ENCODE measurements around the gene LCN10.
A peak's percentile ranks its signal among the peaks of the same experiment; 100 is the strongest.

Gene LCN10

DNA sequence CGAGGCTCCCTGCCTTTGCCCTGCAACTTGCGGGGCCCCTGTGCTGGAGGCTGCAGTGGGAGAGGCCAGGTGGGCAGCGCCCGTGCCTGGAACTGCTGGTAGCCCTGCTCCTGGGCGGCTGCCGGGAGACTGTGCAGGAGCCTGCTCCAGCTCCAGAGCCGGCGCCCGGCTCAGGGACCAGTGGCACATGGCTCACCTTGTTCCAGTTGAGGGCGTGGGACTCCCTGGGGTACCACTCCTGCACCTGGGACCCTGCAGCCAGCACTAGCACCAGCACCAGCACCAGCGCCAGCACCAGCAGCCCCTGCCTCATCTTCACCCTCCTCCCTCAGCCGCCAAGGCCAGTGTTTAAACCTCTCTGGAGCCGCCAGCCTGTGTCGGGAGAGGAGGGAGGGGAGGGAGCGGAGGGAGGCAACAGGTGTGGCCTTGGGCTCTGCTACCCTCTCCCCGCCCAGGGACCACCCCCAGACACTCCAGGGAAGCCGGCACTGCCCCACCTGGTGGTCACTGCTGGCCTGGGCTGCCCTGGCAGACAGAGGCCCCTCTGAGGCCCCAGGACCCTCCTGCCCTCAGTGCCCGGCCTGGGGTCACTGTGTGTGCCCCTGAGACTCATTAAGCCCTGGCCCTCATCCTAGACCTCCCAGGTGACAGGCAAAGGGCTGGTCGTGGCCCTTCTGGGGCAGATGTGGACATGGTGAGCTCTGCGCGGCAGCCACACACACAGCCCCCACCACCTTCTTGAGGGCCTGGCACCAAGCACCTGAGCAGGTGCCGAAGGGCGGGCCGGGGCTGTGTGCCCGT lies at the start of gene LCN10:
Gene LCN10 (minus strand): TSS at position 350 of the 801 bp plus-strand sequence. CDS start 37 bp downstream, at position 313.
- DNase-seq = no peak
- intact Hi-C loops (cut with DNase I) = no loop called here

DNA sequence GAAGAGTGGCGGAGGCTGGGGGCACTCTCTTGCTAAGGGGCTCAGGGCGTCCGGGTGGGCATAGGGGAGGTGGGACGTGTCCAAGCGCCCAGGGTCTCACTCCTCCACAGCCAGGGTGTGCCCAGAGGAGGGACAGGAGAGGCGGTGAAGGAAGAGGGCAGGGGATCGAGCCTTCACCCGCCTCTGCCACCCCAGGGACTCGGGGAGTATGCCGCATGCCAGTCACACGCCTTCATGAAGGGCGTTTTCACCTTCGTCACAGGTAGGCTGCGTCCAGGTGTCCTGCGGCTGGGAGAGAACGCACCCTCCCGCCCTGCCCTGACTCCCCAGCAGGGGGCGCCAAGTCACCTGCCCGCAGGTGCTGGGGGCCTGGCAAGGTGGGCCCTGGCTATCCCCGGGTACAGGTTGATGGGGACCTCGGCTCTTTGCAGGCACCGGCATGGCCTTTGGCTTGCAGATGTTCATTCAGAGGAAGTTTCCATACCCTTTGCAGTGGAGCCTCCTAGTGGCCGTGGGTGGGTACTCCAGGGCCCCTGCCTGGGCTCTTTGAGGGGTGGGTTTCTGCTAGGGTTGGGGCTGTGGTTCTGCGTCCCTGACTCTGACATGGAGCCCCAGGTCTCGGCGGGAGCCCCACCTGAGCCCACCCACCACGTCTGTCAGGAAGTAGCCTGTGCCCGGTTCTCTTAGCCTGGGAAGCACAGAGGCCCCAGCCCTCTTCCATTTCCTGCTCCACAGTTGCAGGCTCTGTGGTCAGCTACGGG lies 49.0 kb upstream of the LCN10 start:
- intact Hi-C loops (cut with DNase I) = loop anchor here (5.0 to 10.0 kb wide), 2 partner anchors 51 to 153 kb away; partner anchors contain the start of genes AJM1, C8G and FBXW5
- DNase-seq = peak in 7 of 10 donors; percentile 26 to 88 (median 53)

DNA sequence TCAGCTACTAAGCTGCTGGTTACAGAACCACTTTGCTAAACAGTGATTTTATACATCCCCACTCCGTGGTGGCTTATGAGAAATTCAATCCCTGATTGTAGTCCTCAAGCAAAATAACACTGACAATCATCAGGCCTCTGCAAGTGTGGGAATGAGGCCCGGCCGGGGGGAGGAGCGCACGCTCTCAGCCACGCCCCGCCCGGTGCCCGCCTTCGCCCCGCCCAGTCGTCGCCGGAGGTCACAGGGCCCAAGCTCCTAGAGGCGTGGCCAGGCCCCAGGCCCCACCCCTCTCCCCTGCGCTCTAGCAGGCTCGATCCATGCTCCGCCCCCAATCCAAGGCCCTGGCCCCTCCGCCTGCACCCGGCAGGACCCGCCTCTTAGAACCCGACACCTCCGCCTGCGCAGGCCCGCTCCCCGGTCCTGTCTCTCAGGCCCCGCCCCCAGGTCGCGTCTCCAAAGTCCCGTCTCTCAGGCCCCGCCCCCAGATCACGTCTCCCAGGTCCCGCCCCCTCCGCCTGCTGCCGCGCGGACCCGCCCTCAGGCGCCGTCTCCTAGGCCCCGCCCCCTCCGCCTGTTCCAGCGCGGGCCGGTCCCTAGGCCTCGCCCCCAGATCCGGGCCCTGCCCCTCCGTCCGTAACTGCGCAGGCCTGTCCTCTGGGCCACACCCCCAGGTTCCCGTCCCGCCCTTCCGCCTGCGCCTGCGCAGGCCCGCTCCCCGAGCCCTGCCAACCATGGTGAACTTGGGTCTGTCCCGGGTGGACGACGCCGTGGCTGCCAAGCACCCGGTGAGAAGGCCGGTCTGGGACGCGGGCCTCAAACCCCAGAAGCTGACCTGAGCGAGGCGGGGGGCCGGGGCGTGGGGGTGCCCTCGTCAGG lies 48.1 kb upstream of the LCN10 start, which contains the start of gene TMEM141:
Gene TMEM141 (plus strand): TSS at position 705 of the 876 bp plus-strand sequence. CDS start 27 bp downstream, at position 732.
- intact Hi-C loops (cut with DNase I) = loop anchor here (5.0 to 10.0 kb wide), 2 partner anchors 51 to 154 kb away; partner anchors contain the start of genes AJM1, C8G and FBXW5
- peak; percentile 98 to 100 (median 100) for DNase-seq

DNA sequence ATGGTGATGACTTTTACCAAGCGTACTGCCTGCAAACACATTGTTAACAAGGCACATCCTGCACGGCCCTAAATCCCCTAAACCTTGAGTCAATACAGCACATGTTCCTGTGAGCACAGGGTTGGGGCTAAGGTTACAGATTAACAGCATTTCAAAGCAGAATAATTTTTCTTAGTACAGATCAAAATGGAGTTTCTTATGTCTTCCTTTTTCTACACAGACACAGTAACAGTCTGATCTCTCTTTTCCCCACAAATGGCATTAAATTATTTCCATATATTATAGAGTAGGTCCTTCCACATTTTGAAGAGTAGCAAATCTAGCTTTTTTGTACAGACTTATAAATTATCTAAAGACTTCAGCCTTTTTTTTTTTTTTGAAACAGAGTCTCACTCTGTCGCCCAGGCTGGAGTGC lies 46.8 kb upstream of the LCN10 start:
- intact Hi-C loops (cut with DNase I) = loop anchor here (5.0 kb wide), 1 partner anchor 238 kb away; the partner anchor contains the start of gene ABCA2
- DNase-seq = peak in 2 of 10 donors; percentile 4 to 18

DNA sequence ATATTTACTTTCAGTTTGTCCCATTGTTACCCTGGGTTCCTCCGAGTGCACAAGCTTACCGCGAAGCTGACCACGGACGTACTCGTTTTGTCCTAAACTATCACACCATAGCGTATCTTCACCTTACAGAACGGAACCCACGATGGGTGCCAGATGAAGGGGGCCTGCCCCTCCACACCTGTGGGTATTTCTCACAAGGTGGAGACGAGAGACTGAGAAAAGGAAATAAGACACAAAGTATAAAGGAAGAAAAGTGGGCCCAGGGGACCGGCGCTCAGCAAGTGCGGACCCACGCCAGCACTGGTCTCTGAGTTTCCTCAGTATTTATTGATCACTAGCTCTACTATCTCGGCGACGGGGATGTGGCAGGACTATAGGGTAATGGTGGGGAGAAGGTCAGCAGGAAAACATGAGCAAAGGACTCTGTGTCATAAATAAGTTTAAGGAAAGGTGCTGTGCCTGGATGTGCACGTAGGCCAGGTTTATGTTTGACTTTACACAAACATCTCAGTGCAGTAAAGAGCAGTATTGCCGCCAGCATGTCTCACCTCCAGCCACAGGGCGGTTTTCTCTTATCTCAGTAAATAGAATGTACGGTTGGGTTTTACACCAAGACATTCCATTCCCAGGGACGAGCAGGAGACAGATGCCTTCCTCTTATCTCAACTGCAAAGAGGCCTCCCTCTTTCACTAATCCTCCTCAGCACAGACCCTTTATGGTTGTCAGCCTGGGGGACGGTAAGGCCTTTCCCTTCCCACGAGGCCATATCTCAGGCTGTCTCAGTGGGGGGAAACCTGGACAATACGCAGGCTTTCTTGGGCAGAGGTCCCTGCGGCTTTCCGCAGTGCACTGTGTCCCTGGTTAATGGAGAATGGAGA lies 46.1 kb upstream of the LCN10 start:
- intact Hi-C loops (cut with DNase I) = loop anchor here (5.0 kb wide), 1 partner anchor 238 kb away; the partner anchor contains the start of gene ABCA2
- peak in 2 of 10 donors; percentile 39 to 64 for DNase-seq

DNA sequence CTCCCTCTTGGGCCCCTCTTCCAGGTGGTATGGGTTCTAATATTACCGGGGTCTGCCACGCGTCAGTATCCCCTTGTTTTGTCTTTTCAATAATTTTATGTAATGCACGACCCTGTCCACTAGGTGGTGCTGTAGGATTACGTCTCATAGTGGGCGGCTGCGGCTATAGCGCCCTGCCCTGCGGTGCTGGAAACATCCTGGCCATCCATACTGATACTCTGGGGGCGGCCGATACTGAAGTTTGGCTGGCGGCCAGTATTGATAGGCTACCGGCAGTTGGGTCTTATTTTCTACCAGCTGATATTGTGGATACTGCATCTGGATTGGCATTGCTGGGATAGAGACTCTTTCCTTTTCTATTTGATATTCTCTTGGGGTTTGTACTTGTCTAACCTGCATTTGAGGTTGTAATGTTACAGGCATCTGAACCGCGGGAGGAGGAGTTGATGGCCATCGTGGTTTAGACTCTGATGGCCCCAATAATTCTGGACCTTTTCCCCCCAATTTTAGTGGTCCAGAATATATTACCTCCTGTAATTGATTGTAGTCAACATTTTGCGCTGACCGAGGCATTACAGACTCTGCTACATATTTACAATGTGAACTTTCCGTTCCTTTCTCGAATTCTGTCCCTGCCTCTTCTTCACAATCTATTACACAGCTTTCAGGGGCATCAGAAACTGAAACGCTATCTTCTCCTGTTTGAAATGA lies 45.1 kb upstream of the LCN10 start:
- peak in 9 of 10 donors; percentile 43 to 94 (median 59) for DNase-seq
- intact Hi-C loops (cut with DNase I) = loop anchor here (5.0 kb wide), 1 partner anchor 239 kb away; the partner anchor contains the start of gene ABCA2

DNA sequence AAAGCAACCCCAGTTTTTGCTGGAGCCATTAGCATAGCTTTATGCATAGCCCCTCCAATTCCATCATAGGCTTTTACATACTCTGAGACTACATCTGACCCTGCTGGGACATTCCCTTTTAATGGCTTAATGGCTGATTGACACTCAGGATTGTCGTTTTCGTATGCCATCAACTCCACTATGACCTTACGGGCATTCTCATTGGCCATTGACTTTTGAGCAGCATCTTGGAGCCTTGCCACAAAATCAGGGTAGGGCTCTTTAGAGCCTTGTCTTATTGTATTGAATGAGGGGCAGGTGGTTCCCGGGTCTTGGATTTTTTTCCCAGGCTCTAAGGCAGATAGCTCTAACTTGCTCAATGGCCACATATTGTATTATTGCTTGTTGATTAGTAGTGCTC lies 44.2 kb upstream of the LCN10 start:
- intact Hi-C loops (cut with DNase I) = loop anchor here (5.0 kb wide), 1 partner anchor 240 kb away; the partner anchor contains the start of gene ABCA2

DNA sequence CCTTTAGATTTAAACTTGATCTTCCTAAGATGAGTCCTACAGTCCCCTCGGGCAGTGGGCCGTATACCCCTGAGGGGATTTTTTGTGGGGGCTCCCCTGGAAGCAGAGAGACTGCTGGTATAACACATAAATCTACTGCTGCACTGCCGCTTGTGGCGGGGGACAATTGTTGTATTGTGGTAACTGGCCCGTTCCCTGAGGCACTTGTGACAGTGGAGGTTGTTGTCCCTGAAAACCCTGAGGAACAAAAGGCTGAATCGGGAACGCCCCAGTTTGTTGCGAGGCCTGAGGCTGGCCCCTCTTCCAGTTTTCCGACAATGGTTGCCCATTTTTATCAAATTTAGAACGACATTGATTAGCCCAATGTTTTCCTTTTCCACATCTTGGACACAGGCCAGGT lies 43.7 kb upstream of the LCN10 start:
- peak in 8 of 10 donors; percentile 34 to 94 (median 64) for DNase-seq
- intact Hi-C loops (cut with DNase I) = loop anchor here (5.0 kb wide), 1 partner anchor 241 kb away; the partner anchor contains the start of gene ABCA2

More for the DNA sequence above, 44.2 kb upstream of the LCN10 start:
- peak in 2 of 10 donors; percentile 6 to 14 for DNase-seq

DNA sequence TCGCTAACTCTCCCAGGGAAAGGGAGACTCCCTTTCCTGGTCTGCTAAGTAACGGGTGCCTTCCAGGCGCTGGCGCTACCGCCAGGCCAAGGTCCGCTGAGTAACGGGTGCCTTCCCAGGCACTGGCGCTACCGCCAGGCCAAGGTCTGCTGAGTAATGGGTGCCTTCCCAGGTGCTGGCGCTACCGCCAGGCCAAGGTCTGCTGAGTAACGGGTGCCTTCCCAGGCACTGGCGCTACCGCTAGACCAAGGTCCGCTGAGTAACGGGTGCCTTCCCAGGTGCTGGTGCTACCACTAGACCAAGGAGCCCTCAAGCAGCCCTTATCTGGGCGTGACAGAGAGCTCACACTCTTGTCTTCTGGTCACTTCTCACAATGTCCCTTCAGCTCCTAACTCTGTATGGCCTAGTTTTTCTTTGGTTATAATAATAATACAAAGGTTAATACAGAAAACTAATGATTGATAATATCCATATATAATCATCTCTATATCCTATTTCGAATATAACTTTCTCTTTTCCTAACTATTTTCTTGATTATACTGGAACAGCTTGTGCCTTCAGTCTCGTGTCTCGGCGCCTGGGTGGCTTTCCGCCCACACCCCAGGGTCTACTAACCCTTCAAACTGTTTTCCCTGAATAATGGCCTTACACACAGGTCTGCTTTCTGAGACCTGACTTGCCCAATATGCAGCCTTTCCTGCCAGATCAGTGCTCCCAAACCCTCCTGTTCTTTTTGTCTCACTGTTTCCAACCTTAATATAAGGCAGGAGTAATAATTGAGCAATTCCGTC lies 43.0 kb upstream of the LCN10 start:
- intact Hi-C loops (cut with DNase I) = loop anchor here (5.0 kb wide), 1 partner anchor 242 kb away; the partner anchor contains the start of gene ABCA2
- peak in 2 of 10 donors; percentile 5 to 56 for DNase-seq

DNA sequence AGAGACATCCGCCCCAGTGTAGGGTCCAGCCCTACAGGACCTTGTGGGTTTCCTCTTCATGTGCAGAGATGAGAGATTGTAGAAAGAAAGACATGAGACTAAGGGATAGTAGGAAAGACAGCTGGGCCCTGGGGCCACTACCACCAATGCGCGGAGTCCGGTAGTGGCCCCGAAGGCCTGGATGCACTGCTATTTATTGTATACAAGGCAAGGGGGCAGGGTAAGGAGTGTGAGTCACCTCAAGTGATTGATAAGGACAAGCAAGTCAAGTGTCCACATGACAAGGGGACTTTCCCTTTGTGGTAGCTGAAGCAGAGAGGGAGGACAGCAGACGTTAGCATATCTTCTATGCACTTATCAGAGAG lies 42.2 kb upstream of the LCN10 start:
- intact Hi-C loops (cut with DNase I) = loop anchor here (5.0 kb wide), 1 partner anchor 242 kb away; the partner anchor contains the start of gene ABCA2
- peak in 2 of 10 donors; percentile 9 to 10 for DNase-seq

DNA sequence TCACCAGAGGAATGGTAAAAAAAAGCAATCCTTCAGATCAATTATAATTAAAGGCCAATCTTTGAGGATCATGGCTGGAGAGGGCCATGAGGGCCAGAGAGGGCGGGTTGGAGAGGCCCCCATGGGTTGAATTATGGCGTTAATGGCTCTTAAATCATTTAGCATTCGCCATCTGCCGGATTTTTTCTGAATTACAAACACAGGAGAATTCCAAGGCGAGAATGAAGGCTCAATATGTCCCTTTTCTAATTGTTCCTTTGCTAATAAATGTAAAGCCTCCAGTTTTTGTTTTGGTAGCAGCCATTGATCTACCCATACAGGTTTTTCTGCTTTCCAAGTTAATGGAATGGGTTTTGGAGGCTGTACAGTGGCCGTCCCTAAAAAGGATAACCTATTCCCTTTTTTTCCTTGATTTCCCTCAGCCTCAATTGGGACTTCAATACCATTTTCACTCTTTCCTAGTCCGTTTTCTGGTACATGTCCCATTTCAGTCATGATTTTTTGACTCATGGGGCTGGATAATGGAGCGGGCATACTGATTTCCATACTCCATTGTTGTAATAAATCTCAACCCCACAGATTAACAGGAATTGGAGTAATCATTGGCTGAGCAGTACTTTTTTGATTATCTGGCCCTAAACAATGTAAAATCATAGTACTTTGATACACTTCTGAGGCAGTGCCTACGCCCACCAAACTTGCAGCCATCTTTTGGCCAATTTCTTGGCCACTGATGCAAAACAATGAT lies 41.7 kb upstream of the LCN10 start:
- intact Hi-C loops (cut with DNase I) = no loop called here
- DNase-seq = peak in 2 of 10 donors; percentile 54 to 59

DNA sequence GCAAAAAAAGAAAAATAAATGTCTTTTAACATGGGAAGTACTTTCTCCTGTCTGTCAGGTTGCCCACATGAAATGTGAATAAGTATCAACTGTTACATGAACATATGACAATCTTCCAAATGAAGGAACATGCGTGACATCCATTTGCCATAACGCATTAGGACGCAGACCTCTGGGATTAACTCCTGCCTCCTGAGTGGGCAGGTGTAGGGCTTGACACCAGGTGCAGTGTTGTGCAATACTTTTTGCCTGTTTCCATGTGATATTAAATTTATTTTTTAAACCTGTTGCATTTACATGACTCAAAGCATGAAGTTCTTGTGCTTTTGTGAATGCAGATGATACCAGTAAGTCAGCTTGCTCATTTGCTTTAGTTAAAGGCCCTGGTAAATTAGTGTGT lies 39.7 kb upstream of the LCN10 start:
- peak in 2 of 10 donors; percentile 2 to 9 for DNase-seq
- intact Hi-C loops (cut with DNase I) = no loop called here

DNA sequence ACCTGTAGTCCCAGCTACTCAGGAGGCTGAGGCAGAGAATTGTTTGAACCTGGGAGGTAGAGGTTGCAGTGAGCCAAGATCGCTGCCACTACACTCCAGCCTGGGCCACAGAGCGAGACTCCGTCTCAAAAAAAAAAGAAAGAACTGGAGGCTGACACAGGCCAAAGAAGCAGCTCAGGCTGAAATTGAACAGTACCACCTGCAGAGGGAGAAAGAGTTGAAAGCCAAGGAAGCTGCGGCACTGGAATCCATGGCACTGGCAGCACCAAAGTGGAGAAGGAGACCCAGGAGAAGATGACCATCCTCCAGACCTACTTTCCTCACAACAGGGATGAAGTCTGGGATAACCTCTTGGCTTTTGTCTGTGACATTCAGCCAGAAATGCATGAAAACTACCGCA lies 37.1 kb upstream of the LCN10 start:
- DNase-seq = peak in 3 of 10 donors; percentile 7 to 15 (median 9)
- intact Hi-C loops (cut with DNase I) = no loop called here

DNA sequence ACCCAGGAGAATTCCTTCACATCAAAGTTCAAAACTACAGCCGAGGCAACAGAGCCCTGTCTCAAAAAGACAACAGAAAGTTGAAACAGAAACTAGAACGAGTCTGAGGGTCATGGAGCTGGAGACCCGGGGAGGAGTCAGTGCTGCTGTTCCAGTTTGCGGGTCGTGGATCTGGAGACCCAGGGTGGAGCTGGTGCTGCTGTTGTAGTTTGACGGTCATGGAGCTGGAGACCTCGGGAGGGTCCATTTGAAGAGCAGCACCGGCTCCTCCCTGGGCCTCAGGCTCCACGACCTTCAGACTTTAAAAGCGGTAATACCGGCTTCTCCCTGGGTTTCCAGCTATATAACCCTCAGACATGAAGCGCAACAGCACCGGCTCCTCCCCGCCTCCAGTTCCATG lies 34.6 kb upstream of the LCN10 start:
- intact Hi-C loops (cut with DNase I) = no loop called here
- DNase-seq = peak in 3 of 10 donors; percentile 8 to 43 (median 19)

DNA sequence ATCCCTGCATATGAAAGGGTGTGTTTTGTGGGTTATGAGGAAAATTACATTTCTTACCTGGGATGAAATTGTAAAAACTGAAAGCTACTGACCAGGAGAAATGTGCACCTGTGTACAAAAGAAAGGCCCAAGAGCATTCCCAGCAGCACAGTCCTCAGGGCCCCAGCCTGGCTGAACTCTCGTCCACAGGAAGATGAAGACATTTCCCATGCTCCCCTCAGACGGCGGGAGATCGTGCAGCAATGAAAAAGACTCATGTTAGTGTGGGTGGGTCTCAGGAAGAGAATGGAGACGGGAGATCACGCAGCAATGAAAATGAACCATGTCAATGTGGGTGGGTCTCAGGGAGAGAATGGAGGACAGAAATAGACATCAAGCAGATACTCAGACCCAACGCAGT lies 34.2 kb upstream of the LCN10 start:
- peak in 3 of 10 donors; percentile 17 to 53 (median 48) for DNase-seq
- intact Hi-C loops (cut with DNase I) = no loop called here

DNA sequence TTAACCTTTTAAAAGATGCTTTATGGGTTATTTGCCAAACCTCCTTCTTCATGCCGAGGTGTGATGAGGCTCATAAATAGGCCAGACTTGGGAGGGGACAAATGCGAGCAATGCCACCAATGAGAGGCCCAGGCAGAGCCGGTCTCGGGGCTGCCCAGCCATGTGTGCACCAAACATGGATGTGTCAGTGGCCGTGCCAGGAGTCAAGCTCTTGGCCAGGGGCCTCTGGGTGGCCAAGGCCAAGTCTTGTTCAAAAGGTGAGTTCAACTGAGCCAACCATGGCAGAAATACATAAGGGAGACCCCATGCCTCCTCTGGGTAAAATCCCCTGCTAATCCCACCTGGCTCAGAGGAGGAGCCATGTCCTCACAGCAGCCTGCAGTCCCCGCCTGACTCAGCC lies 32.5 kb upstream of the LCN10 start:
- DNase-seq = peak in 2 of 10 donors; percentile 50 to 66
- intact Hi-C loops (cut with DNase I) = no loop called here

Measured in posterior cingulate gyrus (tissue), 11 donors.